Erythroblast (primary cell): ENCODE results near the gene RAB18.

Experiments
- GATA1 ChIP-seq: IDR thresholded peaks from 2 replicates; pipeline ENCODE4 v1.6.1; 2011; ENCODE audit warnings: low read depth, mild to moderate bottlenecking, control low read depth, low read length, moderate library complexity
- POLR2A ChIP-seq: IDR thresholded peaks from 2 replicates; pipeline ENCODE4 v1.6.1; 2011; ENCODE audit warnings: mild to moderate bottlenecking, low read length

GRCh38 chr10:27503498-27504006 is 552 bp upstream of the RAB18 start:
- no peak for TF ChIP-seq POLR2A
- TF ChIP-seq GATA1: no peak
